Naive thymus-derived CD4-positive, alpha-beta T cell (primary cell): ENCODE measurements around the gene STAP2. TPM values are rescaled to one million over a fixed set of nuclear protein-coding genes. Genes with fewer than 3 reads are reported as not detected.
"Not testable (repeated sequence)": the region's sequence is repeated elsewhere in the genome, so short reads cannot be mapped to it uniquely, and the experiment has no call there.

Source experiments
- ATAC-seq: fragments of 150-1000 bp; cut with Tn5 transposase; 2 replicates; pipeline ENCODE4 v1.10.0; 2021; ENCODE audit warnings: mild to moderate bottlenecking, moderate library complexity
- CTCF ChIA-PET: fragments of 350-600 bp; sonication (Branson Sonifier 250); formaldehyde crosslinking; loops from one replicate; lab custom pipeline; 2021; ENCODE audit warnings: antibody characterized with exemption; lab: Charles Lee
- POLR2A ChIA-PET: fragments of 350-600 bp; sonication (Branson Sonifier 250); formaldehyde crosslinking; loops from one replicate; lab custom pipeline; 2021; ENCODE audit warnings: antibody characterized with exemption, inconsistent platforms; lab: Charles Lee
- DNase-seq, 9 donors: peaks; one replicate each; pipeline versions ENCODE4 v3.0.0 to v3.0.0-alpha.2; 2020 to 2022; ENCODE audit warnings: mixed read lengths in 1 of 9
- H3K27ac ChIP-seq: one replicate; pipeline ENCODE4 v1.7.0; 2013; ENCODE audit warnings: mild to moderate bottlenecking, low read depth, low read length, moderate library complexity
- H3K27me3 ChIP-seq, 2 donors: one replicate each; pipeline ENCODE4 v1.7.0; 2013; ENCODE audit warnings: low read length in 2 of 2, mild to moderate bottlenecking in 2 of 2, moderate library complexity in 2 of 2; ENCODE audit not compliant: control insufficient read depth in 2 of 2, insufficient read depth in 2 of 2
- H3K36me3 ChIP-seq, 3 experiments: 1 replicate in 2 of 3; 2 replicates in 1 of 3; pipeline ENCODE4 v1.7.0; 2013; ENCODE audit warnings: low read length in 3 of 3, mild to moderate bottlenecking in 3 of 3, moderate library complexity in 1 of 3; ENCODE audit not compliant: insufficient read depth in 3 of 3, control insufficient read depth in 2 of 3
- H3K4me1 ChIP-seq, 2 donors: one replicate each; pipeline ENCODE4 v1.7.0; 2013; ENCODE audit warnings: low read length in 2 of 2, mild to moderate bottlenecking in 2 of 2, moderate library complexity in 1 of 2; ENCODE audit not compliant: control insufficient read depth in 2 of 2, insufficient read depth in 2 of 2
- H3K4me3 ChIP-seq: 2 replicates; pipeline ENCODE4 v1.7.0; 2013; ENCODE audit warnings: mild to moderate bottlenecking, low read length
- H3K9me3 ChIP-seq, 3 experiments: 1 replicate in 2 of 3; 2 replicates in 1 of 3; pipeline ENCODE4 v1.7.0; 2013; ENCODE audit warnings: low read length in 3 of 3; ENCODE audit not compliant: control insufficient read depth in 2 of 3
- H3K27ac Mint-ChIP-seq, 9 donors: one replicate each; pipeline ENCODE4 v1.8.0; 2020 to 2022; ENCODE audit warnings: mixed read lengths in 9 of 9, mild to moderate bottlenecking in 8 of 9, moderate library complexity in 5 of 9, inconsistent platforms in 2 of 9
- H3K27me3 Mint-ChIP-seq, 5 donors: one replicate each; pipeline ENCODE4 v1.8.0; 2021 to 2022; ENCODE audit warnings: mixed read lengths in 5 of 5, mild to moderate bottlenecking in 1 of 5
- H3K36me3 Mint-ChIP-seq, 5 donors: one replicate each; pipeline ENCODE4 v1.8.0; 2020 to 2022; ENCODE audit warnings: mixed read lengths in 5 of 5, mild to moderate bottlenecking in 3 of 5, inconsistent platforms in 1 of 5
- H3K4me1 Mint-ChIP-seq, 7 donors: one replicate each; pipeline ENCODE4 v1.8.0; 2020 to 2022; ENCODE audit warnings: mixed read lengths in 7 of 7, mild to moderate bottlenecking in 3 of 7, inconsistent platforms in 1 of 7
- H3K4me3 Mint-ChIP-seq, 10 donors: one replicate each; pipeline ENCODE4 v1.8.0; 2020 to 2022; ENCODE audit warnings: mild to moderate bottlenecking in 10 of 10, mixed read lengths in 10 of 10, moderate library complexity in 6 of 10, inconsistent platforms in 2 of 10
- H3K9me3 Mint-ChIP-seq, 11 donors: one replicate each; pipeline ENCODE4 v1.8.0; 2020 to 2022; ENCODE audit warnings: mixed read lengths in 11 of 11, mild to moderate bottlenecking in 4 of 11, inconsistent platforms in 1 of 11, moderate library complexity in 1 of 11
- intact Hi-C, 2 donors: fragments of 100-400 bp; cut with micrococcal nuclease; formaldehyde crosslinking; loops; one replicate each; pipeline ENCODE4 v1.15.1; 2023
- polyA plus RNA-seq, 2 donors: library from polyadenylated mRNA; unstranded; fragments of 300-500 nt; fragmentation: Illumina TruSeq; gene quantifications; one replicate each; pipeline ENCODE4 v1.2.3, GENCODE V29; 2021
- total RNA-seq, 6 experiments: library from RNA in 5 of 6; stranded (reverse) in 5 of 6; gene quantifications; 1 replicate in 5 of 6; 2 replicates in 1 of 6; pipeline ENCODE4 v1.2.3 and lab custom pipeline; 2021 to 2026

The STAP2 gene
- total and polyA plus RNA-seq, 7 experiments from 2014 or later, result 2.4 to 11.8 (median 4.5) TPM

- peaks cover 0 to 2% (median 0%) of the 10 kb centered on the region in 5 donors for H3K27me3 Mint-ChIP-seq
- CTCF ChIA-PET, result interaction anchor here (1.2 kb wide), 1 partner anchor 31 kb away, joined by 3 read pairs; no protein-coding TSS in a partner anchor
- Histone ChIP-seq H3K36me3 (no peaks in the 10 kb centered on the region), H3K4me3 (peak overlapping the region; percentile 61), H3K27ac (peak overlapping the region; percentile 60), H3K4me1 (peaks cover 0 to 14% of the 10 kb centered on the region in 2 donors), H3K27me3 (no peaks in the 10 kb centered on the region), H3K9me3 (no peaks in the 10 kb centered on the region)
- peaks cover 0 to 14% (median 0%) of the 10 kb centered on the region in 5 donors for H3K36me3 Mint-ChIP-seq
- intact Hi-C loops, result loop anchor here in 1 of 2 donors (1.0 kb wide), 1 partner anchor 10 kb away; no protein-coding TSS in a partner anchor
- POLR2A ChIA-PET, result interaction anchor here (0.7 to 3.2 kb wide), 6 partner anchors 10 to 47 kb away, joined by 3 to 16 read pairs (median 4); partner anchors contain the start of gene TMIGD2
- ATAC-seq, result no peak
- peaks cover 0 to 15% (median 4%) of the 10 kb centered on the region in 11 donors for H3K9me3 Mint-ChIP-seq
- H3K4me3 Mint-ChIP-seq, result peak overlapping the region; percentile 86 to 99 (median 92)
- H3K4me1 Mint-ChIP-seq, result peaks cover 14 to 35% (median 28%) of the 10 kb centered on the region in 7 donors
- DNase-seq, result peak in 2 of 9 donors; percentile 11 to 28
- H3K27ac Mint-ChIP-seq, result peak overlapping the region; percentile 87 to 96 (median 93)
These were observed 654 bp downstream of the STAP2 start for GRCh38 chr19:4337906-4338440.

GRCh38 chr19:4334929-4335570 lies 3.6 kb downstream of the STAP2 start:
- peak overlapping the region in 1 of 9 donors; percentile 10 for H3K27ac Mint-ChIP-seq

GRCh38 chr19:4329858-4330257 lies 8.8 kb downstream of the STAP2 start:
- Mint-ChIP-seq H3K9me3 (peaks cover 0 to 10% (median under 1%) of the 10 kb centered on the region in 11 donors), H3K4me3 (peak overlapping the region in 2 of 10 donors; percentile 29 to 30), H3K27me3 (peaks cover 0 to 4% (median 0%) of the 10 kb centered on the region in 5 donors), H3K4me1 (peaks cover 14 to 29% (median 24%) of the 10 kb centered on the region in 7 donors), H3K27ac (peak overlapping the region in 3 of 9 donors; percentile 18 to 43 (median 28)), H3K36me3 (peaks cover 0 to 14% (median 0%) of the 10 kb centered on the region in 5 donors)
- intact Hi-C loops, result loop anchor here (2.0 to 5.0 kb wide), 3 partner anchors 27 to 893 kb away; partner anchors contain the start of genes HDGFL2 (in 1 of the 2) and TMIGD2 (in 1 of the 2)
- POLR2A ChIA-PET, result no interaction called here
- no peak for DNase-seq
- Histone ChIP-seq H3K4me1 (peaks cover 11 to 14% of the 10 kb centered on the region in 2 donors), H3K27ac (no peak overlapping the region), H3K27me3 (no peaks in the 10 kb centered on the region), H3K4me3 (no peak overlapping the region), H3K36me3 (no peaks in the 10 kb centered on the region), H3K9me3 (no peaks in the 10 kb centered on the region)
- no peak for ATAC-seq
- CTCF ChIA-PET, result interaction anchor here (0.7 kb wide), 1 partner anchor 9 kb away, joined by 4 read pairs; the partner anchor contains the start of gene STAP2

More at GRCh38 chr19:4334929-4335570, 3.6 kb downstream of the STAP2 start:
- H3K27ac ChIP-seq, result no peak overlapping the region
- DNase-seq, result no peak
- no peak overlapping the region for H3K4me3 ChIP-seq
- Mint-ChIP-seq H3K4me3 (peak overlapping the region in 1 of 10 donors; percentile 13), H3K4me1 (peaks cover 10 to 24% (median 19%) of the 10 kb centered on the region in 7 donors), H3K9me3 (peaks cover 0 to 15% (median 0%) of the 10 kb centered on the region in 11 donors), H3K27me3 (no peaks in the 10 kb centered on the region), H3K36me3 (peaks cover 0 to 14% (median 0%) of the 10 kb centered on the region in 5 donors)
- H3K4me1 ChIP-seq, result peaks cover 0 to 8% of the 10 kb centered on the region in 2 donors
- no peaks in the 10 kb centered on the region for H3K36me3 ChIP-seq
- H3K27me3 ChIP-seq, result no peaks in the 10 kb centered on the region
- intact Hi-C loops, result no loop called here
- ChIA-PET CTCF (no interaction called here), POLR2A (no interaction called here)
- no peaks in the 10 kb centered on the region for H3K9me3 ChIP-seq
- no peak for ATAC-seq

GRCh38 chr19:4328991-4329681 lies 9.5 kb downstream of the STAP2 start:
- intact Hi-C loops, result loop anchor here (1.0 to 5.0 kb wide), 12 partner anchors 9 to 892 kb away; partner anchors contain the start of genes TMIGD2 (in 2 of the 2), YJU2 (in 2 of the 2), EEF2 (in 1 of the 2) and HDGFL2 (in 1 of the 2)

GRCh38 chr19:4328243-4328990 lies 10.2 kb downstream of the STAP2 start:
- H3K4me3 ChIP-seq, result peak overlapping the region; percentile 65
- no peaks in the 10 kb centered on the region for H3K9me3 ChIP-seq
- ATAC-seq, result peak; percentile 93
- H3K4me1 Mint-ChIP-seq, result peaks cover 8 to 28% (median 24%) of the 10 kb centered on the region in 7 donors
- ChIA-PET CTCF (interaction anchor here (0.8 to 1.0 kb wide), 3 partner anchors 15 to 62 kb away, joined by 3 to 4 read pairs (median 4); partner anchors contain the start of gene MPND), POLR2A (interaction anchor here (0.6 to 1.3 kb wide), 8 partner anchors 10 to 640 kb away, joined by 3 to 11 read pairs (median 4); partner anchors contain the start of genes MPND, STAP2 and YJU2)
- peak; percentile 87 to 96 (median 93) for DNase-seq
- peaks cover 0 to 7% (median 0%) of the 10 kb centered on the region in 11 donors for H3K9me3 Mint-ChIP-seq
- peak overlapping the region; percentile 52 for H3K27ac ChIP-seq
- peaks cover 0 to 4% (median 0%) of the 10 kb centered on the region in 5 donors for H3K27me3 Mint-ChIP-seq
- H3K27me3 ChIP-seq, result no peaks in the 10 kb centered on the region
- H3K4me1 ChIP-seq, result peaks cover 11 to 14% of the 10 kb centered on the region in 2 donors
- peak overlapping the region; percentile 83 to 90 (median 87) for H3K4me3 Mint-ChIP-seq
- peak overlapping the region; percentile 72 to 98 (median 91) for H3K27ac Mint-ChIP-seq
- intact Hi-C loops, result loop anchor here (1.0 to 5.0 kb wide), 12 partner anchors 10 to 891 kb away; partner anchors contain the start of genes TMIGD2 (in 2 of the 2), YJU2 (in 2 of the 2), EEF2 (in 1 of the 2) and HDGFL2 (in 1 of the 2)
- peaks cover 0 to 6% (median 0%) of the 10 kb centered on the region in 5 donors for H3K36me3 Mint-ChIP-seq
- H3K36me3 ChIP-seq, result no peaks in the 10 kb centered on the region

More at GRCh38 chr19:4328991-4329681, 9.5 kb downstream of the STAP2 start:
- peak overlapping the region; percentile 83 to 90 (median 87) for H3K4me3 Mint-ChIP-seq
- H3K4me1 Mint-ChIP-seq, result peaks cover 8 to 28% (median 24%) of the 10 kb centered on the region in 7 donors
- peak overlapping the region; percentile 52 for H3K27ac ChIP-seq
- H3K27me3 Mint-ChIP-seq, H3K9me3 ChIP-seq, CTCF ChIA-PET, H3K27me3 ChIP-seq, POLR2A ChIA-PET, H3K36me3 ChIP-seq, ATAC-seq, H3K36me3 Mint-ChIP-seq, H3K9me3 Mint-ChIP-seq: not testable (repeated sequence)
- H3K4me3 ChIP-seq, result peak overlapping the region; percentile 65
- H3K4me1 ChIP-seq, result peaks cover 11 to 14% of the 10 kb centered on the region in 2 donors
- peak in 6 of 9 donors; percentile 15 to 46 (median 32) for DNase-seq
- H3K27ac Mint-ChIP-seq, result peak overlapping the region in 8 of 9 donors; percentile 72 to 98 (median 88)
